ENCODE results near the gene ARMC2.

- TF ChIP-seq CTCF (conservative IDR thresholded peaks at IDR 0.05; ENCODE audit: low read depth, low read length), result no peak
- no peak for TF ChIP-seq EZH2 (IDR thresholded peaks at IDR 0.05; ENCODE audit: borderline replicate concordance, low read depth, low read length, poor library complexity, severe bottlenecking)
Observed at GRCh38 chr6:108897371-108897770, 49.1 kb downstream of the ARMC2 start.
